Measurements from ENCODE around the gene TMEM184B. TPM values are rescaled to one million over a fixed set of nuclear protein-coding genes. Genes with fewer than 3 reads are reported as not detected.
A peak's percentile ranks its signal among the peaks of the same experiment; 100 is the strongest.

TMEM184B gene
- total and polyA plus RNA-seq, 2 experiments from 2014 or later, result 42.2 to 95.1 TPM

- Histone ChIP-seq H3K79me2 (replicated peaks; ENCODE audit: insufficient read depth) (peaks cover 100% of the 10 kb centered on the region), H2AFZ (no peak overlapping the region), H3F3A (replicated peaks; ENCODE audit: low read depth) (0 out of 2 replicates have a peak, but pooled peaks cover 17% of the 10 kb centered on the region), H3K4me1 (ENCODE audit: insufficient read depth) (peaks cover 23% of the 10 kb centered on the region), H3K27me3 (ENCODE audit: insufficient read depth) (no peaks in the 10 kb centered on the region), H3K27ac (ENCODE audit: low read depth) (no peak overlapping the region), H4K20me1 (replicated peaks; ENCODE audit: insufficient read depth) (peaks cover 48% of the 10 kb centered on the region), H3K4me2 (no peak overlapping the region), H3K4me3 (no peak overlapping the region), H3K9me2 (ENCODE audit: insufficient read depth) (no peaks in the 10 kb centered on the region), H3K36me3 (ENCODE audit: insufficient read depth) (no peaks in the 10 kb centered on the region)
- no peak for ATAC-seq
- no peak for DNase-seq (ENCODE audit: low spot score)
- H3K27me3 Mint-ChIP-seq (ENCODE audit: insufficient read depth, low read depth, poor library complexity), result peaks cover 6% of the 10 kb centered on the region
- H3K36me3 Mint-ChIP-seq (ENCODE audit: low read depth), result peaks cover 6% of the 10 kb centered on the region; the same call in 1 of the 3 replicates
- H3K9me3 Mint-ChIP-seq, result no peaks in the 10 kb centered on the region
- H3K27ac Mint-ChIP-seq, result peak overlapping the region; percentile 53; the same call in 1 of the 2 replicates
- H3K4me3 Mint-ChIP-seq, result no peak overlapping the region
- H3K4me1 Mint-ChIP-seq, result peaks cover 34% of the 10 kb centered on the region
- TF ChIP-seq CTCF (conservative IDR thresholded peaks at IDR 0.05; ENCODE audit: low read depth in 2 of 2) (no peak), CREB1 (CRISPR knock-in tag; IDR thresholded peaks at IDR 0.05; ENCODE audit: low read depth) (no peak), NANOG (IDR thresholded peaks at IDR 0.05; ENCODE audit: borderline replicate concordance) (no peak)
These were observed 13.4 kb downstream of the TMEM184B start for GRCh38 chr22:38259370-38259769.

- peaks cover 6% of the 10 kb centered on the region for H3K27me3 Mint-ChIP-seq (ENCODE audit: insufficient read depth, low read depth, poor library complexity)
- Histone ChIP-seq H3K36me3 (ENCODE audit: insufficient read depth) (no peaks in the 10 kb centered on the region), H3K4me3 (no peak overlapping the region), H3K4me2 (no peak overlapping the region), H3K27ac (ENCODE audit: low read depth) (no peak overlapping the region), H3K79me2 (replicated peaks; ENCODE audit: insufficient read depth) (peaks cover 100% of the 10 kb centered on the region), H2AFZ (no peak overlapping the region), H3F3A (replicated peaks; ENCODE audit: low read depth) (0 out of 2 replicates have a peak, but pooled peaks cover 14% of the 10 kb centered on the region), H3K4me1 (ENCODE audit: insufficient read depth) (peaks cover 23% of the 10 kb centered on the region), H4K20me1 (replicated peaks; ENCODE audit: insufficient read depth) (peaks cover 47% of the 10 kb centered on the region), H3K27me3 (ENCODE audit: insufficient read depth) (no peaks in the 10 kb centered on the region), H3K9me2 (ENCODE audit: insufficient read depth) (no peaks in the 10 kb centered on the region)
- no peak overlapping the region for H3K27ac Mint-ChIP-seq
- ATAC-seq (no peak), DNase-seq (ENCODE audit: low spot score) (no peak)
- H3K36me3 Mint-ChIP-seq (ENCODE audit: low read depth), result peaks cover 4% of the 10 kb centered on the region; the same call in 1 of the 3 replicates
- H3K4me1 Mint-ChIP-seq, result peaks cover 34% of the 10 kb centered on the region
- H3K4me3 Mint-ChIP-seq, result no peak overlapping the region
- H3K9me3 Mint-ChIP-seq, result no peaks in the 10 kb centered on the region
- TF ChIP-seq EZH2 (IDR thresholded peaks at IDR 0.05; ENCODE audit: low read depth, unreplicated experiment) (no peak), ETS1 (IDR thresholded peaks at IDR 0.05) (no peak), STAT1 (IDR thresholded peaks at IDR 0.05; ENCODE audit: unreplicated experiment) (no peak), CTCF (conservative IDR thresholded peaks at IDR 0.05; ENCODE audit: low read depth in 2 of 2) (no peak), REST (IDR thresholded peaks at IDR 0.05; ENCODE audit: unreplicated experiment) (no peak), POLR2AphosphoS5 (IDR thresholded peaks at IDR 0.05; ENCODE audit: low read depth) (no peak), NANOG (IDR thresholded peaks at IDR 0.05; ENCODE audit: borderline replicate concordance) (no peak), CREB1 (CRISPR knock-in tag; IDR thresholded peaks at IDR 0.05; ENCODE audit: low read depth) (no peak), JUNB (IDR thresholded peaks at IDR 0.05; ENCODE audit: unreplicated experiment) (no peak), EZH2phosphoT487 (IDR thresholded peaks at IDR 0.05; ENCODE audit: unreplicated experiment) (no peak)
These were observed 13.9 kb downstream of the TMEM184B start for GRCh38 chr22:38258895-38259294.

Data from GM23338 (cell line).